Endothelial cell of umbilical vein (primary cell): ENCODE results near the gene PNLIP. TPM values are rescaled to one million over a fixed set of nuclear protein-coding genes. Genes with fewer than 3 reads are reported as not detected.

Experiments
- BruUV-seq: library from RNA; stranded (reverse); fragments of 400-500 nt; replicated peaks from 2 replicates; lab custom pipeline; 2021; lab: Mats Ljungman, UMichigan
- CTCF ChIA-PET: fragments of 300-600, 350-600 bp; sonication (Branson Sonifier 250); formaldehyde crosslinking; loops from one replicate; lab custom pipeline; 2021; ENCODE audit warnings: antibody characterized with exemption, inconsistent platforms; lab: Charles Lee
- POLR2A ChIA-PET: fragments of 300-600, 350-600 bp; sonication (Branson Sonifier 250); formaldehyde crosslinking; loops from one replicate; lab custom pipeline; 2021; ENCODE audit warnings: antibody characterized with exemption, inconsistent platforms; lab: Charles Lee
- DNase-seq: peaks from one replicate; pipeline ENCODE4 v3.0.0-alpha.2; 2011; ENCODE audit warnings: low read depth, low spot score
- FAIRE-seq: peaks from 2 replicates; lab custom pipeline; 2011; peaks lifted over from hg19 to GRCh38; lab: Jason Lieb, UNC
- H2AFZ ChIP-seq: 2 replicates; pipeline ENCODE4 v1.6.0; 2012; ENCODE audit warnings: low read depth, low read length, control low read depth, inconsistent platforms
- H3K27ac ChIP-seq: 2 replicates; pipeline ENCODE4 v1.5.1; 2011; ENCODE audit warnings: low read depth, mild to moderate bottlenecking, control low read depth, low read length, moderate library complexity; ENCODE audit not compliant: insufficient read depth
- H3K27me3 ChIP-seq, 2 experiments: 2 replicates each; pipeline versions ENCODE4 v1.6.0 to v1.6.1; 2011; ENCODE audit warnings: low read length in 2 of 2, mixed read lengths in 1 of 2; ENCODE audit not compliant: control insufficient read depth in 2 of 2, insufficient read depth in 2 of 2
- H3K36me3 ChIP-seq, 2 experiments: 2 replicates in 1 of 2; 3 replicates in 1 of 2; pipeline ENCODE4 v1.5.1; 2011; ENCODE audit warnings: low read length in 2 of 2, mild to moderate bottlenecking in 1 of 2, moderate library complexity in 1 of 2; ENCODE audit not compliant: control insufficient read depth in 2 of 2, insufficient read depth in 2 of 2; ENCODE audit errors: extremely low read depth in 1 of 2
- H3K4me1 ChIP-seq: 3 replicates; pipeline ENCODE4 v1.5.1; 2011; ENCODE audit warnings: mild to moderate bottlenecking, low read length; ENCODE audit not compliant: control insufficient read depth, insufficient read depth; ENCODE audit errors: extremely low read depth
- H3K4me2 ChIP-seq: 2 replicates; pipeline ENCODE4 v1.6.1; 2011; ENCODE audit warnings: low read length, control low read depth, mixed read lengths; ENCODE audit not compliant: insufficient read depth
- H3K4me3 ChIP-seq, 3 experiments: fragments of 200-600 bp in 1 of 3; sonication (generic), shearing (Covaris generic) in 1 of 3; replicated peaks in 1 of 3; 2 replicates each; pipeline ENCODE4 v1.5.1; 2011 to 2016; ENCODE audit warnings: control low read depth in 3 of 3, low read length in 3 of 3, mild to moderate bottlenecking in 2 of 3, inconsistent platforms in 1 of 3, low read depth in 1 of 3, moderate library complexity in 1 of 3; ENCODE audit not compliant: insufficient read depth in 1 of 3
- H3K79me2 ChIP-seq: 2 replicates; pipeline ENCODE4 v1.6.0; 2012; ENCODE audit warnings: low read length, inconsistent platforms; ENCODE audit not compliant: control insufficient read depth, insufficient read depth
- H3K9ac ChIP-seq: replicated peaks from 2 replicates; pipeline ENCODE3; 2011; ENCODE audit warnings: low read length, control low read depth; ENCODE audit not compliant: insufficient read depth; ENCODE audit errors: extremely low read depth
- H3K9me1 ChIP-seq: replicated peaks from 3 replicates; pipeline ENCODE4 v1.6.0; 2011; ENCODE audit warnings: mild to moderate bottlenecking, low read length; ENCODE audit not compliant: control insufficient read depth, insufficient read depth; ENCODE audit errors: extremely low read depth
- H3K9me3 ChIP-seq: replicated peaks from 2 replicates; pipeline ENCODE4 v1.5.1; 2012; ENCODE audit warnings: low read length, inconsistent platforms; ENCODE audit not compliant: control insufficient read depth, insufficient read depth
- H4K20me1 ChIP-seq: replicated peaks from 2 replicates; pipeline ENCODE3; 2011; ENCODE audit warnings: mild to moderate bottlenecking, low read length; ENCODE audit not compliant: control insufficient read depth, insufficient read depth; ENCODE audit errors: extremely low read depth
- EZH2 ChIP-seq: IDR thresholded peaks from 2 replicates; pipeline ENCODE4 v1.6.1; 2012; ENCODE audit warnings: borderline replicate concordance, low read depth, mild to moderate bottlenecking, moderate library complexity, low read length, inconsistent platforms; ENCODE audit not compliant: severe bottlenecking
- FOS ChIP-seq: IDR thresholded peaks from 2 replicates; pipeline ENCODE4 v1.6.1; 2011; ENCODE audit warnings: mild to moderate bottlenecking, low read length, moderate library complexity, borderline replicate concordance; ENCODE audit not compliant: insufficient read depth
- GATA2 ChIP-seq: IDR thresholded peaks from 2 replicates; pipeline ENCODE4 v1.7.0; 2011; ENCODE audit warnings: low read depth, mild to moderate bottlenecking, moderate library complexity, mixed read lengths, low read length; ENCODE audit not compliant: insufficient read length, insufficient read depth
- JUN ChIP-seq: IDR thresholded peaks from 2 replicates; pipeline ENCODE4 v1.6.1; 2011; ENCODE audit warnings: borderline replicate concordance, low read depth; ENCODE audit not compliant: insufficient read length, insufficient read depth
- MYC ChIP-seq: IDR thresholded peaks from one replicate; pipeline ENCODE4 v1.6.1; 2011; ENCODE audit warnings: mild to moderate bottlenecking, low read depth, low read length
- POLR2A ChIP-seq: IDR thresholded peaks from 2 replicates; pipeline ENCODE4 v1.6.1; 2012; ENCODE audit warnings: low read depth, mild to moderate bottlenecking, control low read depth, low read length
- POLR2AphosphoS5 ChIP-seq: IDR thresholded peaks from 2 replicates; pipeline ENCODE4 v1.6.1; 2012; ENCODE audit warnings: low read depth, mild to moderate bottlenecking, control low read depth, low read length, moderate library complexity; ENCODE audit not compliant: insufficient read depth
- dilution Hi-C: fragments of 300-500 bp; cut with MboI; formaldehyde crosslinking; loops from one replicate; pipeline ENCODE4 v1.15.0; 2019; ENCODE audit warnings: low sequenced_read_pairs; ENCODE audit not compliant: extremely low pct_ligation_motif_present
- intact Hi-C: fragments of 100-400 bp; cut with micrococcal nuclease; formaldehyde crosslinking; loops from one replicate; pipeline ENCODE4 v1.10.0; 2022
- polyA plus RNA-seq, 4 experiments: library from polyadenylated mRNA; depleted of rRNA in 3 of 4; stranded (reverse) in 3 of 4; unstranded in 1 of 4; fragments of >200 nt; gene quantifications; 2 replicates each; pipeline versions ENCODE4 v1.2.1 to v1.2.3, GENCODE V29; 2011 to 2012; ENCODE audit warnings: missing spikeins in 1 of 4
- total RNA-seq: library from RNA; stranded (reverse); gene quantifications from 2 replicates; pipeline ENCODE4 v1.2.3, GENCODE V29; 2021
- TF ChIP-seq, protein P1 (sequence below): IDR thresholded peaks from 2 replicates; pipeline ENCODE4 v1.6.1; 2011; ENCODE audit not compliant: insufficient read depth, insufficient read length
- TF ChIP-seq, protein P2 (sequence below), 2 donors: IDR thresholded peaks; 1 replicate in 1 of 2; 2 replicates in 1 of 2; pipeline ENCODE4 v1.5.1; 2011; ENCODE audit warnings: low read length in 2 of 2, mild to moderate bottlenecking in 2 of 2, moderate library complexity in 2 of 2, control low read depth in 1 of 2, inconsistent platforms in 1 of 2, low read depth in 1 of 2; ENCODE audit not compliant: insufficient read depth in 1 of 2; ENCODE audit errors: extremely low read depth in 1 of 2

Gene PNLIP
- total and polyA plus RNA-seq, 2 donors (not counting 3 experiments of a cell fraction or from before 2014, with no cell fraction given), result not detected

DNA sequence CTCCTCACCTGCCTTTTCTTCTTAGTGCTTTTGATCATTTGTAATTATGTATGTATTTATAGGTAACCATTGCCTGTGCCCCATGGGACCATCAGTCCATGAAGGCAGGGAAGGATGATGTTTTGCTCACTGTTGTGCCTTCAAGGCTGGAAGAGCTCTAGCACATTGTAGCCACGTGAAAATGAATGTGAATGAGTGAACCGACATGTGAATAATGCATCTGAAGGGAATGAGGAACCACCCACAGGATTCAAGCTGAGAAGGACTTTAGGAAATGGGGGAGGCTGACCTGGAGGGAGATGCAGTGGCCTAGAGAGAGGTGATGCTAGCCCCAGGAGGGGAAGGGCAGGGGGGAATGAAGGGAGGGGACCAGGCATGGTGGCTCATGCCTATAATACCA lies 69.1 kb downstream of the PNLIP start:
- Histone ChIP-seq H3K4me3 (no peak overlapping the region), H3K79me2 (no peaks in the 10 kb centered on the region), H3K4me2 (no peak overlapping the region), H3K36me3 (no peaks in the 10 kb centered on the region), H2AFZ (no peak overlapping the region), H3K9ac (no peak overlapping the region), H3K27ac (no peak overlapping the region), H3K9me1 (no peaks in the 10 kb centered on the region), H3K4me1 (no peaks in the 10 kb centered on the region), H3K27me3 (no peaks in the 10 kb centered on the region), H3K9me3 (no peaks in the 10 kb centered on the region), H4K20me1 (no peaks in the 10 kb centered on the region)
- CTCF ChIA-PET, result no interaction called here
- POLR2A ChIA-PET, result no interaction called here
- intact Hi-C loops (no loop called here), dilution Hi-C loops (no loop called here)
- no peak for FAIRE-seq
- no peak for TF ChIP-seq JUN
- no peak for TF ChIP-seq POLR2A
- no peak for TF ChIP-seq FOS
- TF ChIP-seq, protein P1, sequence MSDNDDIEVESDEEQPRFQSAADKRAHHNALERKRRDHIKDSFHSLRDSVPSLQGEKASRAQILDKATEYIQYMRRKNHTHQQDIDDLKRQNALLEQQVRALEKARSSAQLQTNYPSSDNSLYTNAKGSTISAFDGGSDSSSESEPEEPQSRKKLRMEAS, result no peak
- TF ChIP-seq EZH2, result no peak
- no TSS peak for BruUV-seq
- DNase-seq, result no peak

DNA sequence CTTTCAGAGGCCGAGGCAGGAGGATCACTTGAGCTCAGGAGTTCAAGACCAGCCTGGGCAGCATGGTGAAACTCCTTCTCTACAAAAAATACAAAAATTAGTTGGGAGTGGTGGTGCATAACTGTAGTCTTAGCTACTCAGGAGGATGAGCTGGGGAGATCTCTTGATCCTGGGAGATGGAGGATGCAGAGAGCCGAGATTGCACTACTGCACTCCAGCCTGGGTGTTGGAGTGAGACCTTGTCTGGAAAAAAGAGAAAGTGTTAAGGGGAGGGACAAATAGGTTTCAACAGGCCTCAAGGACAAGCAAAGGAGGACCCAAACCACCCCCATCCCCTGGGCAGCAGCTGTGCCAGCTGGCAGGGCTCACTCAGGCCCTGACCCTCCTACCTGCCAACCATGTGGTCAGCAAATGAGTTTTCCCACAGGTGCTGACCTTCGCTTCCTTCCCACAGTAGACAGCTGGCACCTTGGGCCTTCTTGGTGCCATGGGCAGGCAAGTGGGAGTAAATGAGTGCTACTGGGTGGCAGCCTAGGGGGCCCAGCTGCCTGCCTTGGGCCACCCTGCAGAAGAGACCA lies 69.6 kb downstream of the PNLIP start:
- dilution Hi-C loops (no loop called here), intact Hi-C loops (no loop called here)
- ChIA-PET POLR2A (no interaction called here), CTCF (no interaction called here)
- no TSS peak for BruUV-seq
- H3K79me2 ChIP-seq, result no peaks in the 10 kb centered on the region
- TF ChIP-seq EZH2, result no peak
- TF ChIP-seq, protein P1, result no peak
- TF ChIP-seq, protein P2, sequence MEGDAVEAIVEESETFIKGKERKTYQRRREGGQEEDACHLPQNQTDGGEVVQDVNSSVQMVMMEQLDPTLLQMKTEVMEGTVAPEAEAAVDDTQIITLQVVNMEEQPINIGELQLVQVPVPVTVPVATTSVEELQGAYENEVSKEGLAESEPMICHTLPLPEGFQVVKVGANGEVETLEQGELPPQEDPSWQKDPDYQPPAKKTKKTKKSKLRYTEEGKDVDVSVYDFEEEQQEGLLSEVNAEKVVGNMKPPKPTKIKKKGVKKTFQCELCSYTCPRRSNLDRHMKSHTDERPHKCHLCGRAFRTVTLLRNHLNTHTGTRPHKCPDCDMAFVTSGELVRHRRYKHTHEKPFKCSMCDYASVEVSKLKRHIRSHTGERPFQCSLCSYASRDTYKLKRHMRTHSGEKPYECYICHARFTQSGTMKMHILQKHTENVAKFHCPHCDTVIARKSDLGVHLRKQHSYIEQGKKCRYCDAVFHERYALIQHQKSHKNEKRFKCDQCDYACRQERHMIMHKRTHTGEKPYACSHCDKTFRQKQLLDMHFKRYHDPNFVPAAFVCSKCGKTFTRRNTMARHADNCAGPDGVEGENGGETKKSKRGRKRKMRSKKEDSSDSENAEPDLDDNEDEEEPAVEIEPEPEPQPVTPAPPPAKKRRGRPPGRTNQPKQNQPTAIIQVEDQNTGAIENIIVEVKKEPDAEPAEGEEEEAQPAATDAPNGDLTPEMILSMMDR (IDR thresholded peaks at IDR 0.05; ENCODE audit: extremely low read depth in 1 of 2, insufficient read depth in 1 of 2, low read depth in 1 of 2, low read length in 2 of 2), result no peak
- no peak for TF ChIP-seq POLR2AphosphoS5
- no peak for TF ChIP-seq MYC
- TF ChIP-seq GATA2, result no peak
- TF ChIP-seq POLR2A, result no peak
- TF ChIP-seq FOS, result no peak
- no peak for TF ChIP-seq JUN
- FAIRE-seq (no peak), DNase-seq (no peak)
- no peak overlapping the region for H3K4me2 ChIP-seq
- H3K36me3 ChIP-seq, result no peaks in the 10 kb centered on the region
- H3K9me1 ChIP-seq, result no peaks in the 10 kb centered on the region
- no peaks in the 10 kb centered on the region for H3K4me1 ChIP-seq
- H3K27ac ChIP-seq, result no peak overlapping the region
- no peak overlapping the region for H3K9ac ChIP-seq
- H4K20me1 ChIP-seq, result no peaks in the 10 kb centered on the region
- no peak overlapping the region for H3K4me3 ChIP-seq
- no peaks in the 10 kb centered on the region for H3K27me3 ChIP-seq
- H2AFZ ChIP-seq, result no peak overlapping the region
- H3K9me3 ChIP-seq, result no peaks in the 10 kb centered on the region
